ENCODE data around the gene PTGFRN.

DNA sequence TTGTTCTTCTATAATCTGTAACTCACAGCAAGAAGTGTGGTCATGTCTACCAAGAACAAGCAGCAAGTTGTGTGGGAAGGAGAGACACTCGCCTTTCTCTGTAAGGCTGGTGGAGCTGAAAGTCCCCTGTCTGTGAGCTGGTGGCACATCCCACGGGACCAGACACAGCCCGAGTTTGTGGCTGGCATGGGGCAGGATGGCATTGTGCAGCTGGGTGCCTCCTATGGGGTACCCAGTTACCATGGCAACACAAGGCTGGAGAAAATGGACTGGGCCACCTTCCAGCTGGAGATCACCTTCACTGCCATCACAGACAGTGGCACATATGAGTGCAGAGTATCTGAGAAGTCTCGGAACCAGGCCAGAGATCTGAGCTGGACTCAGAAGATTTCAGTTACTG is 107.3 kb downstream of the PTGFRN start:
- TF ChIP-seq POLR2A (IDR thresholded peaks at IDR 0.05; ENCODE audit: low read depth, low read length): no peak
- TF ChIP-seq TAF1 (IDR thresholded peaks at IDR 0.05; ENCODE audit: borderline replicate concordance, low read depth, low read length): no peak

Measured in GM12892 (cell line).